K562 (cell line): ENCODE measurements around the gene TMEFF1.

Experiments used
- CBX8 ChIP-seq: fragments of 200-600 bp; sonication (generic); IDR thresholded peaks from 2 replicates; pipeline ENCODE4 v1.6.1; 2012; ENCODE audit warnings: borderline replicate concordance, mixed run types, low read depth, mild to moderate bottlenecking, moderate library complexity, mixed read lengths, low read length, control low read depth, inconsistent platforms; ENCODE audit not compliant: poor library complexity, severe bottlenecking; ENCODE audit errors: extremely low read depth
- CCNT2 ChIP-seq: IDR thresholded peaks from 2 replicates; pipeline ENCODE4 v1.6.1; 2011; ENCODE audit warnings: borderline replicate concordance, low read depth, mild to moderate bottlenecking, moderate library complexity, mixed read lengths, low read length; ENCODE audit not compliant: insufficient read length; ENCODE audit errors: extremely low read depth
- JUN ChIP-seq, 2 experiments: sonication (generic) in 1 of 2; formaldehyde crosslinking in 1 of 2; IDR thresholded peaks; 2 replicates each; pipeline versions ENCODE4 v1.6.1 to v1.8.0; 2012 to 2022; ENCODE audit warnings: borderline replicate concordance in 2 of 2, mild to moderate bottlenecking in 2 of 2, improper control_type of control experiment in 1 of 2, low read depth in 1 of 2, low read length in 1 of 2, missing genetic modification reagents in 1 of 2

- TF ChIP-seq CCNT2: no peak
- no peak for TF ChIP-seq JUN (IDR thresholded peaks at IDR 0.05; ENCODE audit: borderline replicate concordance, low read depth, low read length)
- TF ChIP-seq JUN (CRISPR knock-in tag; IDR thresholded peaks at IDR 0.05; ENCODE audit: borderline replicate concordance): no peak
- no peak for TF ChIP-seq CBX8
Observed at GRCh38 chr9:100577776-100578448, 105.0 kb downstream of the TMEFF1 start, which contains the start of gene CAVIN4.
